Liver (tissue), 9 donors: ENCODE measurements around the gene MS4A4A. TPM values are rescaled to one million over a fixed set of nuclear protein-coding genes. Genes with fewer than 3 reads are reported as not detected.

Experiments
- DNase-seq: peaks from one replicate; pipeline ENCODE4 v3.0.0-alpha.2; 2017; ENCODE audit warnings: low spot score
- H3K27ac ChIP-seq, 2 donors: one replicate each; pipeline ENCODE4 v1.7.0; 2013; ENCODE audit warnings: inconsistent platforms in 2 of 2, low read length in 2 of 2, control low read depth in 1 of 2, low read depth in 1 of 2, mild to moderate bottlenecking in 1 of 2
- H3K27me3 ChIP-seq, 4 donors: one replicate each; pipeline versions ENCODE4 v1.6.1 to v1.7.0; 2013; ENCODE audit warnings: low read length in 3 of 4, inconsistent platforms in 1 of 4, mild to moderate bottlenecking in 1 of 4, moderate library complexity in 1 of 4; ENCODE audit not compliant: control insufficient read depth in 4 of 4, insufficient read depth in 4 of 4
- H3K36me3 ChIP-seq, 4 donors: one replicate each; pipeline versions ENCODE4 v1.6.1 to v1.7.0; 2013; ENCODE audit warnings: low read length in 3 of 4, mild to moderate bottlenecking in 3 of 4, low read depth in 1 of 4, moderate library complexity in 1 of 4; ENCODE audit not compliant: control insufficient read depth in 4 of 4, insufficient read depth in 3 of 4
- H3K4me1 ChIP-seq, 4 donors: one replicate each; pipeline versions ENCODE4 v1.6.1 to v1.7.0; 2013; ENCODE audit warnings: low read length in 3 of 4, mild to moderate bottlenecking in 3 of 4, moderate library complexity in 1 of 4; ENCODE audit not compliant: control insufficient read depth in 4 of 4, insufficient read depth in 4 of 4
- H3K4me3 ChIP-seq, 3 donors: one replicate each; pipeline versions ENCODE4 v1.6.1 to v1.7.0; 2013; ENCODE audit warnings: low read length in 3 of 3, control low read depth in 1 of 3, low read depth in 1 of 3, mild to moderate bottlenecking in 1 of 3
- H3K9ac ChIP-seq, 2 donors: one replicate each; pipeline ENCODE4 v1.7.0; 2013; ENCODE audit warnings: low read length in 2 of 2, mild to moderate bottlenecking in 2 of 2, moderate library complexity in 2 of 2, control low read depth in 1 of 2, low read depth in 1 of 2
- H3K9me3 ChIP-seq, 4 donors: one replicate each; pipeline versions ENCODE4 v1.6.1 to v1.7.0; 2013; ENCODE audit warnings: low read length in 3 of 4; ENCODE audit not compliant: control insufficient read depth in 4 of 4
- EGR1 ChIP-seq, 2 donors: IDR thresholded peaks; 2 replicates each; pipeline ENCODE4 v1.6.1; 2016 to 2018; ENCODE audit warnings: antibody characterized with exemption in 2 of 2, low read depth in 2 of 2
- FOXA2 ChIP-seq: IDR thresholded peaks from 2 replicates; pipeline ENCODE4 v1.6.1; 2016; ENCODE audit warnings: antibody characterized with exemption
- RAD21 ChIP-seq, 2 donors: IDR thresholded peaks; 2 replicates each; pipeline ENCODE4 v1.6.1; 2016; ENCODE audit warnings: antibody characterized with exemption in 2 of 2, mild to moderate bottlenecking in 2 of 2
- RXRA ChIP-seq, 2 donors: IDR thresholded peaks; 2 replicates each; pipeline ENCODE4 v1.6.1; 2017 to 2018; ENCODE audit warnings: antibody characterized with exemption in 2 of 2, mild to moderate bottlenecking in 1 of 2
- SP1 ChIP-seq: IDR thresholded peaks from 2 replicates; pipeline ENCODE4 v1.6.1; 2018; ENCODE audit warnings: antibody characterized with exemption, mild to moderate bottlenecking
- YY1 ChIP-seq: IDR thresholded peaks from 2 replicates; pipeline ENCODE4 v1.6.1; 2016; ENCODE audit warnings: antibody characterized with exemption, mild to moderate bottlenecking
- WGBS: extraction: QIAGEN DNeasy Blood & Tissue Kit; methylation state at CpG from one replicate; pipeline ENCODE4 v1.1.7; 2013; 5-methylcytosine and 5-hydroxymethylcytosine counted together
- polyA plus RNA-seq, 2 donors: library from polyadenylated mRNA; stranded (reverse) in 1 of 2; unstranded in 1 of 2; fragments of 200-250 nt in 1 of 2; fragments of >200 nt in 1 of 2; fragmentation: Nextera tagmentation in 1 of 2; extraction: Ambion mirVana in 1 of 2; gene quantifications; one replicate each; pipeline versions ENCODE4 v1.2.1 to v1.2.3, GENCODE V29; 2013 to 2015
- total RNA-seq, 2 donors: library from RNA; depleted of rRNA; stranded (reverse); fragments of >200 nt; gene quantifications; one replicate each; pipeline ENCODE4 v1.2.3, GENCODE V29; 2014
- TF ChIP-seq, protein P1 (sequence below): IDR thresholded peaks from 2 replicates; pipeline ENCODE4 v1.6.1; 2016; ENCODE audit warnings: antibody characterized with exemption
- TF ChIP-seq, protein P2 (sequence below): fragments of 150-350 bp; IDR thresholded peaks from 2 replicates; pipeline ENCODE4 v1.5.1; 2017; ENCODE audit warnings: improper control_type of control experiment, low read depth, low read length; ENCODE audit not compliant: missing input control
- TF ChIP-seq, protein P3 (sequence below): IDR thresholded peaks from 2 replicates; pipeline ENCODE4 v1.6.1; 2016; ENCODE audit warnings: antibody characterized with exemption, mild to moderate bottlenecking
- TF ChIP-seq, protein P4 (sequence below): IDR thresholded peaks from 2 replicates; pipeline ENCODE4 v1.6.1; 2016; ENCODE audit warnings: antibody characterized with exemption
- donor health status: healthy.
- donor health status: healthy.
- donor health status: healthy.
- donor health status: healthy.
- donor health status: healthy.

The MS4A4A gene
- total and polyA plus RNA-seq, 4 donors, result 8.6 to 16.1 (median 10.8) TPM

DNA sequence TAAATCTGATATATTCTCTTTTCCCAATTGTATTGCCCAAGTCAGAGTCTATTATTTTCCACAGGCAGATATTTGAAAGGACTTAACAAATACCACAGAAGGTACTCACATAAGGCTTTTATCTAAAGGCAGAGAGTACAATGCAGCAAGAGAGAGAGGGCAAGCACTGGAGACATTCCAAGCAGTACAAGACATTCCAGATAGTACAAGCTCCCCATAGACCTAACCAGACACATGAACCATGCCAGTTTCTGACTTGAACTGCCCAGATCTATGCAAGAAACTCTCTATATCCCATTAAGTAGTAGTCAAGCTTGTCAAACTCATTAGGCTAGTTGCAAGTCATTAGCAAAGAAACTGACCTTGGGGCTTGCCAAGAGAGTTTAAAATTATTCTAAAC is 35.4 kb downstream of the MS4A4A start (continued):
- TF ChIP-seq, protein P1, sequence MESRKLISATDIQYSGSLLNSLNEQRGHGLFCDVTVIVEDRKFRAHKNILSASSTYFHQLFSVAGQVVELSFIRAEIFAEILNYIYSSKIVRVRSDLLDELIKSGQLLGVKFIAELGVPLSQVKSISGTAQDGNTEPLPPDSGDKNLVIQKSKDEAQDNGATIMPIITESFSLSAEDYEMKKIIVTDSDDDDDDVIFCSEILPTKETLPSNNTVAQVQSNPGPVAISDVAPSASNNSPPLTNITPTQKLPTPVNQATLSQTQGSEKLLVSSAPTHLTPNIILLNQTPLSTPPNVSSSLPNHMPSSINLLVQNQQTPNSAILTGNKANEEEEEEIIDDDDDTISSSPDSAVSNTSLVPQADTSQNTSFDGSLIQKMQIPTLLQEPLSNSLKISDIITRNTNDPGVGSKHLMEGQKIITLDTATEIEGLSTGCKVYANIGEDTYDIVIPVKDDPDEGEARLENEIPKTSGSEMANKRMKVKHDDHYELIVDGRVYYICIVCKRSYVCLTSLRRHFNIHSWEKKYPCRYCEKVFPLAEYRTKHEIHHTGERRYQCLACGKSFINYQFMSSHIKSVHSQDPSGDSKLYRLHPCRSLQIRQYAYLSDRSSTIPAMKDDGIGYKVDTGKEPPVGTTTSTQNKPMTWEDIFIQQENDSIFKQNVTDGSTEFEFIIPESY, result no peak
- TF ChIP-seq, protein P2, sequence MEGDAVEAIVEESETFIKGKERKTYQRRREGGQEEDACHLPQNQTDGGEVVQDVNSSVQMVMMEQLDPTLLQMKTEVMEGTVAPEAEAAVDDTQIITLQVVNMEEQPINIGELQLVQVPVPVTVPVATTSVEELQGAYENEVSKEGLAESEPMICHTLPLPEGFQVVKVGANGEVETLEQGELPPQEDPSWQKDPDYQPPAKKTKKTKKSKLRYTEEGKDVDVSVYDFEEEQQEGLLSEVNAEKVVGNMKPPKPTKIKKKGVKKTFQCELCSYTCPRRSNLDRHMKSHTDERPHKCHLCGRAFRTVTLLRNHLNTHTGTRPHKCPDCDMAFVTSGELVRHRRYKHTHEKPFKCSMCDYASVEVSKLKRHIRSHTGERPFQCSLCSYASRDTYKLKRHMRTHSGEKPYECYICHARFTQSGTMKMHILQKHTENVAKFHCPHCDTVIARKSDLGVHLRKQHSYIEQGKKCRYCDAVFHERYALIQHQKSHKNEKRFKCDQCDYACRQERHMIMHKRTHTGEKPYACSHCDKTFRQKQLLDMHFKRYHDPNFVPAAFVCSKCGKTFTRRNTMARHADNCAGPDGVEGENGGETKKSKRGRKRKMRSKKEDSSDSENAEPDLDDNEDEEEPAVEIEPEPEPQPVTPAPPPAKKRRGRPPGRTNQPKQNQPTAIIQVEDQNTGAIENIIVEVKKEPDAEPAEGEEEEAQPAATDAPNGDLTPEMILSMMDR, result no peak
- no peak for TF ChIP-seq RXRA (IDR thresholded peaks at IDR 0.05)
- no peak for TF ChIP-seq FOXA2
- TF ChIP-seq YY1, result no peak

DNA sequence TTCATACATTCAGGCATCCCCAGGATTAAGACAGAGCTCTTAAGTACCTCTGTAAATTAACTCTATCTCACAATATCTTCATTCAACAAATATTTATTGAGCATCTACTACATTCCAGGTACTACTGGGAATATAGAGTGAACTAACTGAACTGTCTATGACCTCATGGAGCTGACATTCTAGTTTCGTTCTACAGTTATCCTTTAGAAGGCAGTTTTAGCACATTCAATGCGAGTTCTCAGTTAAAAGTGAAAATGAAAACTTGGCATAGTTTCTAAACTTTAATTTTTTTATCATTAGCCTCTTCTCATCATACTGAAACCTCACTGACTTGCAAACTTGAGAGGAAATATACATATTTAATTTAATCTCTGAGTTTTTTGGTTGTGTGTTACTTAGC is 35.9 kb downstream of the MS4A4A start:
- no peak overlapping the region for H3K27ac ChIP-seq
- H3K27me3 ChIP-seq, result peaks cover 0 to 5% (median 2%) of the 10 kb centered on the region in 4 donors
- no peak for TF ChIP-seq SP1
- TF ChIP-seq RAD21 (IDR thresholded peaks at IDR 0.05), result peak in 1 of 2 donors; percentile 5
- no peak for TF ChIP-seq EGR1 (IDR thresholded peaks at IDR 0.05; ENCODE audit: low read depth in 2 of 2)
- TF ChIP-seq, protein P3, sequence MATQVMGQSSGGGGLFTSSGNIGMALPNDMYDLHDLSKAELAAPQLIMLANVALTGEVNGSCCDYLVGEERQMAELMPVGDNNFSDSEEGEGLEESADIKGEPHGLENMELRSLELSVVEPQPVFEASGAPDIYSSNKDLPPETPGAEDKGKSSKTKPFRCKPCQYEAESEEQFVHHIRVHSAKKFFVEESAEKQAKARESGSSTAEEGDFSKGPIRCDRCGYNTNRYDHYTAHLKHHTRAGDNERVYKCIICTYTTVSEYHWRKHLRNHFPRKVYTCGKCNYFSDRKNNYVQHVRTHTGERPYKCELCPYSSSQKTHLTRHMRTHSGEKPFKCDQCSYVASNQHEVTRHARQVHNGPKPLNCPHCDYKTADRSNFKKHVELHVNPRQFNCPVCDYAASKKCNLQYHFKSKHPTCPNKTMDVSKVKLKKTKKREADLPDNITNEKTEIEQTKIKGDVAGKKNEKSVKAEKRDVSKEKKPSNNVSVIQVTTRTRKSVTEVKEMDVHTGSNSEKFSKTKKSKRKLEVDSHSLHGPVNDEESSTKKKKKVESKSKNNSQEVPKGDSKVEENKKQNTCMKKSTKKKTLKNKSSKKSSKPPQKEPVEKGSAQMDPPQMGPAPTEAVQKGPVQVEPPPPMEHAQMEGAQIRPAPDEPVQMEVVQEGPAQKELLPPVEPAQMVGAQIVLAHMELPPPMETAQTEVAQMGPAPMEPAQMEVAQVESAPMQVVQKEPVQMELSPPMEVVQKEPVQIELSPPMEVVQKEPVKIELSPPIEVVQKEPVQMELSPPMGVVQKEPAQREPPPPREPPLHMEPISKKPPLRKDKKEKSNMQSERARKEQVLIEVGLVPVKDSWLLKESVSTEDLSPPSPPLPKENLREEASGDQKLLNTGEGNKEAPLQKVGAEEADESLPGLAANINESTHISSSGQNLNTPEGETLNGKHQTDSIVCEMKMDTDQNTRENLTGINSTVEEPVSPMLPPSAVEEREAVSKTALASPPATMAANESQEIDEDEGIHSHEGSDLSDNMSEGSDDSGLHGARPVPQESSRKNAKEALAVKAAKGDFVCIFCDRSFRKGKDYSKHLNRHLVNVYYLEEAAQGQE, result no peak
- TF ChIP-seq, protein P4, sequence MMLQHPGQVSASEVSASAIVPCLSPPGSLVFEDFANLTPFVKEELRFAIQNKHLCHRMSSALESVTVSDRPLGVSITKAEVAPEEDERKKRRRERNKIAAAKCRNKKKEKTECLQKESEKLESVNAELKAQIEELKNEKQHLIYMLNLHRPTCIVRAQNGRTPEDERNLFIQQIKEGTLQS, result no peak
- TF ChIP-seq, protein P2, result no peak
- no peaks in the 10 kb centered on the region for H3K36me3 ChIP-seq
- H3K4me3 ChIP-seq, result no peak overlapping the region
- no peak for DNase-seq
- H3K4me1 ChIP-seq, result no peaks in the 10 kb centered on the region
- WGBS, result 56% methylated on average over 2 of the region's 2 CpGs
- H3K9ac ChIP-seq, result no peak overlapping the region
- peaks cover 0 to 5% (median 2%) of the 10 kb centered on the region in 4 donors for H3K9me3 ChIP-seq
